NCI-H2107 treated with DMSO at 0.1 percent for 48 hours (cell line): ENCODE data around the gene CCDC102B.
"Not testable (repeated sequence)": the region's sequence is repeated elsewhere in the genome, so short reads cannot be mapped to it uniquely, and the experiment has no call there.

Source experiments
- DNase-seq: peaks from one replicate; lab custom pipeline; 2025; ENCODE audit not compliant: unreplicated experiment; lab: John Stamatoyannopoulos, UW

CCDC102B gene

GRCh38 chr18:68797871-68798270 is at the start of gene CCDC102B:
Gene CCDC102B, plus strand, starts transcription at chr18:68798080. Its CDS starts 38,684 bp downstream, at chr18:68836764.
- peak; percentile 96 for DNase-seq

GRCh38 chr18:68757126-68757525 is 40.8 kb upstream of the CCDC102B start:
- no peak for DNase-seq

GRCh38 chr18:68759308-68759707 is 38.6 kb upstream of the CCDC102B start:
- no peak for DNase-seq

GRCh38 chr18:68763083-68763482 is 34.8 kb upstream of the CCDC102B start:
- no peak for DNase-seq

GRCh38 chr18:68764016-68764415 is 33.9 kb upstream of the CCDC102B start:
- no peak for DNase-seq

- no peak for DNase-seq
These were observed 31.4 kb upstream of the CCDC102B start for GRCh38 chr18:68766433-68766832.

- DNase-seq, result no peak
These were observed 28.4 kb upstream of the CCDC102B start for GRCh38 chr18:68769461-68769860.

GRCh38 chr18:68772268-68772667 is 25.6 kb upstream of the CCDC102B start:
- no peak for DNase-seq

GRCh38 chr18:68778280-68778886 is 19.5 kb upstream of the CCDC102B start:
- no peak for DNase-seq

GRCh38 chr18:68779169-68779568 is 18.7 kb upstream of the CCDC102B start:
- no peak for DNase-seq

GRCh38 chr18:68780802-68781635 is 16.9 kb upstream of the CCDC102B start:
- no peak for DNase-seq

GRCh38 chr18:68783506-68783905 is 14.4 kb upstream of the CCDC102B start:
- DNase-seq, result no peak

- DNase-seq, result no peak
These were observed 13.8 kb upstream of the CCDC102B start for GRCh38 chr18:68784071-68784470.

- DNase-seq, result not testable (repeated sequence)
These were observed 7.6 kb upstream of the CCDC102B start for GRCh38 chr18:68790290-68790689.

GRCh38 chr18:68791801-68792200 is 6.1 kb upstream of the CCDC102B start:
- DNase-seq, result no peak

- DNase-seq, result no peak
These were observed 3.9 kb upstream of the CCDC102B start for GRCh38 chr18:68793951-68794350.

GRCh38 chr18:68796936-68797690 is 767 bp upstream of the CCDC102B start:
- peak; percentile 92 for DNase-seq

GRCh38 chr18:68800075-68800474 is 2.2 kb downstream of the CCDC102B start:
- no peak for DNase-seq

- no peak for DNase-seq
These were observed 5.5 kb downstream of the CCDC102B start for GRCh38 chr18:68803356-68803755.

GRCh38 chr18:68817584-68817983 is 19.7 kb downstream of the CCDC102B start:
- DNase-seq, result no peak

- no peak for DNase-seq
These were observed 20.7 kb downstream of the CCDC102B start for GRCh38 chr18:68818584-68818983.

- DNase-seq, result no peak
These were observed 25.0 kb downstream of the CCDC102B start for GRCh38 chr18:68822926-68823325.
